GM19328 (cell line): ENCODE data around the gene CD300LG.
"Not testable (repeated sequence)": the region's sequence is repeated elsewhere in the genome, so short reads cannot be mapped to it uniquely, and the experiment has no call there.

Experiments
- ATAC-seq: cut with Tn5 transposase; IDR thresholded peaks from one replicate; pipeline ENCODE4 v1.9.1; 2021; ENCODE audit warnings: mild to moderate bottlenecking, moderate library complexity; ENCODE audit not compliant: unreplicated experiment

CD300LG gene

GRCh38 chr17:43852571-43852970, 5.6 kb downstream of the CD300LG start:
- ATAC-seq: no peak

- no peak for ATAC-seq
These were observed 6.6 kb downstream of the CD300LG start for GRCh38 chr17:43853546-43853945.

DNA sequence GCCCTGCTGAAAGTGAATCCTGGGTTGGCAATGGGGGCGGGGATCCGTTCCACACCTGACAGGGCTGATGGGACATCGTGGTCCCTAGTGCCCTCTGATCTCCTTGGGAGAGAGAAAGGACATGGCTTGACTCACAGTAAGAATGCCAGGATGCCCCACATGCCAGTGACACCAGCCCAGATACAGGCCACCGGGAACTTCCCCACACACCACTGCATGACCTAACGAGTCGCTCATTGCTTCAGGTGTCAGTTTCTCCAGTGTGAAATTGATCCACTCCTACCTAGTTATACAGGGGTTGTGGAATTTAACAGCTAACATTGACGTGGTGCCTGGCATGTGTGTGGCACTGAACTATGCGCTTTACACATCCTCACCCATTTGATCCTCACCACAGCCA, 7.5 kb downstream of the CD300LG start:
- ATAC-seq: no peak

DNA sequence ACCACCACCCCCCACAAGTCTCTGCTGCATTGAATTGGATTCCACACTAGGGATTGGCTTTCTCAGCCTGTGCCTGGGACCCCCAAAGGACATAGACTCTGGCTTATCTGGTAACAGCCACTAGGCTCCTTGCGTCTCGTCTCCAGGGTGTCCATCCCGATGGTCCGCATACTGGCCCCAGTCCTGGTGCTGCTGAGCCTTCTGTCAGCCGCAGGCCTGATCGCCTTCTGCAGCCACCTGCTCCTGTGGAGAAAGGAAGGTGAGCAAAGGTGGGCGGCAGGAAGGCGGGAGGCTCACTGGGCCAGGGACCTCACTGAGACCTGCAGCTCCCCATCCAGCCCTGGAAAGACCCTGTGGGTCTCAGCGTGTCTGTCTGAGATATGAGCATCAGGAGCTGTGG, 8.1 kb downstream of the CD300LG start:
- ATAC-seq: no peak

GRCh38 chr17:43856141-43856540, 9.2 kb downstream of the CD300LG start:
- no peak for ATAC-seq

DNA sequence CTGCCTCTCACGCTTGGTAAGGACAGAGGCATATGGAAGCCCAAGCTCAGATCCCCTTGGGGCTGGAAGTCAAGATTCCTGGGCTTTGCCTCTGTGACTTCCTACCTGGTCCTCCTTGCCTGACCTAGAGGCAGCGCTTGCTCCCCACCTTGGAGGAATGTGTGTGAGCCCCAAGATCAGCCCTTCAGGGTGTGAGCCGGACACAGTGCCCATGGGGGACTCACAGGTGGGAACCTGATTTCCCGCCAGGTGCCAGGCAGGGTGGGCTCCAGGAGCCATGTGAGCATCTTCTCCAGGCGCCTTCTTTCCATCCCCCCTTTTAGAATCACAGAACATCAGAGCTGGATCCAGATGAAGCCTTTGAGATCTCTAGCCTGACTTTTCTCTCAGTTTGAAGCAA, 10.2 kb downstream of the CD300LG start:
- ATAC-seq: no peak

DNA sequence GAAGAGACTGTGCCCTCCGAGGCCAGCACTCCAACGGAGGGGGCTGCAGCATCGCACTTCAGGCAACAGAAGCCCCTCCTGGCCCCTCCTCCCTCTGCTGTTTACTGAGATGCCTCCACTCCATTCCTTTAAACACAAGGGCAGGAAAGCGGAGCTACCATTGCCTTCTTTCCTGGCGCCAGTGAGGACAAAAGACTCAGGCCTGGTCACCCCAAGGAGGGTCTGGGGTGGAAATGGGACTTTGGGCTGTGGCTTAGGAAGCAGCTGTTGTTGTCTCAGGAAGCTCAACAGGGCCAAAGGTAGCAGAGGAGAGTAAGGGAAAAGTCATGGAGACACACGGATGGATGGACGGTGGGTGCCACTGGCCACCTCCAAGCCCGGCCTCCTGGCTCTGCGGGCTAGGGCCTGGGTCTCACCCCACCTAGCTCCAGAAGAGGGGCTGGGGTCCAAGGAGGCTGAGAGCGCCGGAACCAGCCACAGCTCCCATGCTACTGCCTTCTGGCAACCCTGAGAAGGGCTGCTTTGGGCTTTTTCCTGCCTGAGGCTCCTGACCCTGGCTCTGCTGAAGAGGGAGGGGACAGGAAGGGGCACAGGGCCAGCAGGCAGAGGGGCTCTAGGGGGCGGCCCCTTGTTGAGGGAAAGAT, 11.1 kb downstream of the CD300LG start:
- no peak for ATAC-seq

DNA sequence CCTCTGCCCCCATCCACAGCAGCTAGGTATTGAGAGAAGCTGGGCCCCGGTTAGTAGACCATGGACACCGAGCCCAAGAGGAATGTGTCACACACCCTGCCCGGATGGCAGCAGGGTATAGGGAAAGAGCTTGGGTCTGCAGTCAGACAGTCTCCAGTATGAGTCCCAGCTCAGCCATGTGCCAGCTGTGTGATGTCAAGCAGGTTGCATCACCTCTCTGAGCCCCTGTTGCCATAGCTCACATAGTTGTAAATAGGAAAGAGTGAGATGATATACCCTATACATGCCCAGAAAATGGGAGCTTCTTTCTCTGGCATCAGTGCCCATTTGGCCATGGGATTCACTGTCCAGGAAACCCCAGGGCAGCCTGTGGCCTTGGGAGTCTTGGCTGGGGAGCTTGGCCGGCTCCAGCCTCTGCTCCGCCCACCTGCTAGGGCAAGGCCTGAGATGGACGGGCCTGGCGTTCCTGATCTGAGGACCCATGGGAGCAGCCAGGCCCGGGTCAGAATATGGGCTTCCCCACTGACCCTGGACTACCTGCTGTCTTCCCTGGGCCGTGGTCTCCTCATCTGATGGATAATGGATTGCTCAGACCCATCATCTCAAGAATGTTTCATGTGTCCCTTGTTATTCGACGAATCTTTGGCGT, 13.2 kb downstream of the CD300LG start:
- no peak for ATAC-seq

DNA sequence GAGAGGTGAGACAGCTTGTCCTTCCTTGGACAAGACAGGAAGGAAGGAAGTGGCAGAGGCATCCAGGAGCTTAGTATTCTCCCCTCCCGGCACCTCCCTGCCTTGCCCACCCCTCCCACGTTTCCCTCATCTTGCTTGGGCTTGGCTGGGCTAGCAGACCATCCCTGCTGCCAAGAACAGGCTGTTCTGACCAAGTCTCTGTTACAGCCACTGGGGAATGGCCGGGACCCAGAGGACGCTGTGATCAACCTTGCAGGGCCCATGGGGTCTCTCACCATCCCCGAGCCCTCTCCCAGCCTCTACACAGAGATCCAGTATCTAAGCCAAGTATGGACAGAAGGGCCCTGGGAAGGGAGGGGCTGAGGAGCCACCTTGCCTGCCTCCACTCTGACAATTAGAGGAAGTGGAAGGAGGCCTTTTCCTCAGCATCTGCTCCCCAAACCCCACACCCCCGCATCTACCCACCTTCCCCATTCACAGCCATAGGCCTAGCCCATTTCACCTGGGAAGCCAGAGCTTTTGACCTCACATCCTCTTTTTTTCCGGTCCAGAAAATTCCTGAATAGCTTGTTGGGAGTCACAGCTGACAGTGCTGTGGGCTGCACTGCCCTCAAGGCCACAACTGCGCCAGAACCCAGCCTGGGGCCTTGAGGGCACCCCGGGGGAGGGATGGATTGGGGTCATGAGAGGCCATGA, 14.1 kb downstream of the CD300LG start:
- no peak for ATAC-seq

DNA sequence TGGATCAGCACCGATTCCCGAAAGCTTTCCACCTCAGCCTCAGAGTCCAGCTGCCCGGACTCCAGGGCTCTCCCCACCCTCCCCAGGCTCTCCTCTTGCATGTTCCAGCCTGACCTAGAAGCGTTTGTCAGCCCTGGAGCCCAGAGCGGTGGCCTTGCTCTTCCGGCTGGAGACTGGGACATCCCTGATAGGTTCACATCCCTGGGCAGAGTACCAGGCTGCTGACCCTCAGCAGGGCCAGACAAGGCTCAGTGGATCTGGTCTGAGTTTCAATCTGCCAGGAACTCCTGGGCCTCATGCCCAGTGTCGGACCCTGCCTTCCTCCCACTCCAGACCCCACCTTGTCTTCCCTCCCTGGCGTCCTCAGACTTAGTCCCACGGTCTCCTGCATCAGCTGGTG, 15.0 kb downstream of the CD300LG start:
- no peak for ATAC-seq

- ATAC-seq: no peak
These were observed 17.4 kb downstream of the CD300LG start for GRCh38 chr17:43864161-43864984.

DNA sequence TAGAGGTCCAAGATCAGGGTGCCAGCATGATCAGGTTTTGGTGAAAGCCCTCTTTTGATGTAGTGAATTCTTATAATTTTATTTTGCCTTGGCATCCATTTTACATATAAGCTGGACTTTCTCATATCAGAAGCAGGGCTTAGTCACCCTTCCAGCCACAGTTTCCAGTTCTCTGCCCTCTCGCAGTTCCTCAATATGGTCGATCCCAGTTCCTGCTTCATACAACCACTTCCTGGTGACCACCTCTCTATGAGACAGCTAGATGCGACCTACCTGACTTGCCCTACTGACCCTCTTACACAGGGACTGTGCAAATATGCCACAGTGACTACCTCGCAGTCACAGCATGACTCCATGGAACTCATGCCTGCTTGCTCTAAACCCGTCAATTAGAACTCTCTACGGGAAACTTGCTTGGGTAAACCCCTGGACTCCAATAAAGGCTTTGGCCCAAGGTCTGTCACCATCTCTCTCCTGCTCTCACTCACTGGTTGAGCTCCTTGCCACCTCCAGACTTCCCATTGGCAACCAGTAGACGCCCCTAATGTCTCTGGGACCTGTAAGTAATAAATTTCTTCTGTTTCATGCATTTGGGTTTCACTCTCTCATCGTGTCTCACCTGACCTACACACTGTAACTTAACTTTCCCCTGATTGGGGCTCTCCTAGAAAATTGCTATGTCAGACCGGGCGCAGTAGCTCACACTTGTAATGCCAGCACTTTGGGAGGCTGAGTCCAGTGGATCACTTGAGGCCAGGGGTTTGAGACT, 21.4 kb downstream of the CD300LG start:
- ATAC-seq: no peak

GRCh38 chr17:43869031-43869430, 22.1 kb downstream of the CD300LG start:
- ATAC-seq: not testable (repeated sequence)

DNA sequence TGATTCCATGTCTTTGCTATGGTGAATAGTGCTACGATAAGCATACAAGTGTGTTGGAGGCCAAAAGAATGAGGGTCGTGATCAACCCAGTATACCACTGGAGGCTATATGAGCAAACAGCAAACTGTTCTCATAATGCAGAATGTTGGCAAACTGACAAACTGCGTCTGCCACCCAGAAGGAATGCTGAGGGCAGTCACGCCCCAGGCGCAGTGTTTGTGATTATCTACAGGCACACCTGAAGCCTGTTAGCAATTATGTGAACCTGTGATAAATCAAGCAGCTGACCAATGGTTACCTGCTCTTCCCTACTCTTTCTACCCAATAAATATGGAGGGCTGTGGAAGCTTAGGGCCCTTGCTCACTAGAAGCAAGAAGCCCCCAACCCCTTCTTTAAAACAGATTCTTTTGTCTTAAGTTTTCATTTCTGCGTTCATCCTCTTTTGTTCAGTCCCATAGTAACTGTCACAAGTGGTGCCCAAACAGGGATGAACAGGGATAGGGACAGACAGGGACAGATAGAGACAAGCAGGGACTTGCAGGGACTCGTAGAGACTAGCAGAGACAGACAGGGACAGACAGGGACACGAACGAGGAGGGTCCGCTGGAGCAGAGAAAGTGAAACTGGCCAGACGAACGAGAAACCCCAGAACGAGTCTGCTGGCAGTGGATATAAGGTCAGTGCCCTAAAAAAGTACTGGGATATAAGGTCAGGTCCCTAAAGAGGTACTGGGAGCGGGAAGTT, 25.1 kb downstream of the CD300LG start:
- ATAC-seq: no peak

DNA sequence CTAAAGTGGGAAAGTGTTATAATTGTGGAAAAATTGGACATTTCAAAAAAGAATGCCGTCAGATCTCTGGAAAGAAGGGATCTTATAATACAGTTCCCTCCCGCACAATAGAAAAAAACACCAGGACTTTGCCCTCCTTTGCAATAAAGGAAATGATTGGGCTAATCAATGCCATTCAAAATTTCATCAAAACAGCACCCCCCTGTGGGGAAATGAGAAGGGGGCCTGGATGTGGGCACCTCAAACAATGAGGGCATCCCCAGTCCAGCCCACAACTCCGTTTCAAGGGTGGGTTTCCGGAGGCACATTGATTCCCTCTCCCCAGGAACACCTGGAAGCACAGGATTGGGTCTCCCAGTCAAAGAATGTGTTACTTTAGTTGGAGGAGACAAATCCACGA, 26.1 kb downstream of the CD300LG start:
- no peak for ATAC-seq

GRCh38 chr17:43873815-43874214, 26.8 kb downstream of the CD300LG start:
- no peak for ATAC-seq

GRCh38 chr17:43874293-43874692, 27.3 kb downstream of the CD300LG start:
- no peak for ATAC-seq

GRCh38 chr17:43875476-43876147, 28.6 kb downstream of the CD300LG start:
- ATAC-seq: no peak

DNA sequence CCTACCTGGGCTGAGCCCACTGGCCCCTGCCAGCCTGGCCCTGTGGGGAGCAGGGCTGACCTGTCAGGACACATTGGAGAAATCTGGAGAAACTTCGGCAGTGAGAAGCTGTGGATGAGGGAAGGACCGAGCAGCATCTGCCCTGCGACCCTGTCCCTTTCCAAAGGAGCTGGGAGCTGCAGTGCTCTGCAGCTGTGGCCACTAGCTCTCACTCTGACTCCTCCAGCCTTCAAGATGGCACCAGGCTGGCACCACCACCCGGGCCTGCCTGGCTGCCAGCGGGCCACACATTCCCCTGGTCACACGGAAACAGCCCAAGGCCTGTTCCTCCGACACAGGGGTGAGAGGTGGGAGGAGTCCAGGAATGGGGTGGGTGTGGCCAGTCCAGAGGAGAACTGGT, 30.1 kb downstream of the CD300LG start:
- ATAC-seq: no peak
